Measurements from ENCODE around the gene ARX. TPM values are rescaled to one million over a fixed set of nuclear protein-coding genes. Genes with fewer than 3 reads are reported as not detected.

ARX gene
- total RNA-seq, 1 experiment from 2014 or later: 0.22 TPM

GRCh38 chrX:25034889-25035288 is 19.1 kb upstream of the ARX start:
- H3K27ac ChIP-seq (ENCODE audit: low read depth, low read length): no peak overlapping the region
- H3K79me2 ChIP-seq (ENCODE audit: insufficient read depth, low read length): no peaks in the 10 kb centered on the region
- no peak overlapping the region for H3K9ac ChIP-seq (ENCODE audit: low read length)
- H3K4me3 ChIP-seq (replicated peaks in 1 of 2; ENCODE audit: low read depth in 1 of 2, low read length in 2 of 2): no peak overlapping the region
- H4K20me1 ChIP-seq (ENCODE audit: insufficient read depth): no peaks in the 10 kb centered on the region
- no peaks in the 10 kb centered on the region for H3K9me2 ChIP-seq (ENCODE audit: insufficient read depth)
- no peaks in the 10 kb centered on the region for H3K9me3 ChIP-seq (ENCODE audit: control insufficient read depth in 1 of 2, insufficient read depth in 1 of 2, low read depth in 1 of 2, low read length in 2 of 2)
- no peak for DNase-seq (ENCODE audit: low read depth, low spot score)
- CTCF ChIA-PET: interaction anchor here (0.6 to 1.9 kb wide), 2 partner anchors 109 to 259 kb away, joined by 3 to 7 read pairs; no protein-coding TSS in a partner anchor
- no TSS peak for BruUV-seq (replicated peaks)
- TF ChIP-seq CTCF (IDR thresholded peaks at IDR 0.05 in 2 of 3, conservative IDR thresholded peaks at IDR 0.05 in 1 of 3; ENCODE audit: borderline replicate concordance in 1 of 3, insufficient read depth in 1 of 3, low read depth in 2 of 3, low read length in 2 of 3) (peak; percentile 28 to 40 (median 32); a peak in 3 of 6 replicates), SRF (IDR thresholded peaks at IDR 0.05; ENCODE audit: low read depth) (no peak), RAD21 (IDR thresholded peaks at IDR 0.05; ENCODE audit: low read depth) (peak; percentile 52), ELF1 (IDR thresholded peaks at IDR 0.05; ENCODE audit: borderline replicate concordance, low read depth) (no peak), ATF3 (IDR thresholded peaks at IDR 0.05) (no peak), JUND (IDR thresholded peaks at IDR 0.05) (no peak), ZFX (IDR thresholded peaks at IDR 0.05) (no peak), SP1 (IDR thresholded peaks at IDR 0.05; ENCODE audit: low read depth) (no peak), EGR1 (IDR thresholded peaks at IDR 0.05; ENCODE audit: low read depth) (no peak), EZH2 (IDR thresholded peaks at IDR 0.05) (no peak), TCF7L2 (IDR thresholded peaks at IDR 0.05; ENCODE audit: borderline replicate concordance, extremely low read depth, insufficient read depth, insufficient read length) (no peak)
- RAD21 ChIA-PET (ENCODE audit: low non-redundant PET in 1 of 2, low total read pairs in 2 of 2, uncharacterized antibody in 2 of 2, unreplicated experiment in 2 of 2): no interaction called here
- no peaks in the 10 kb centered on the region for H3K36me3 ChIP-seq (ENCODE audit: control insufficient read depth in 1 of 2, insufficient read depth in 2 of 2, low read length in 2 of 2)
- H3K4me2 ChIP-seq (ENCODE audit: low read length): no peak overlapping the region
- no peak overlapping the region for H2AFZ ChIP-seq (ENCODE audit: low read depth, low read length, poor library complexity, severe bottlenecking)
- intact Hi-C loops (cut with micrococcal nuclease): loop anchor here (1.0 kb wide), 1 partner anchor 109 kb away; no protein-coding TSS in a partner anchor
- no peaks in the 10 kb centered on the region for H3K27me3 ChIP-seq (ENCODE audit: insufficient read depth, low read length)
- peak; percentile 75 for ATAC-seq
- POLR2A ChIA-PET: no interaction called here
- H3K4me1 ChIP-seq (ENCODE audit: control insufficient read depth in 1 of 2, insufficient read depth in 2 of 2, low read length in 2 of 2): no peaks in the 10 kb centered on the region

Data from HCT116 (cell line).